HG03432 (cell line): ENCODE results near the gene MGAT5.

Source experiments
- ATAC-seq: cut with Tn5 transposase; IDR thresholded peaks from one replicate; pipeline ENCODE4 v1.9.1; 2021; ENCODE audit warnings: mild to moderate bottlenecking, moderate library complexity; ENCODE audit not compliant: unreplicated experiment

Gene MGAT5

DNA sequence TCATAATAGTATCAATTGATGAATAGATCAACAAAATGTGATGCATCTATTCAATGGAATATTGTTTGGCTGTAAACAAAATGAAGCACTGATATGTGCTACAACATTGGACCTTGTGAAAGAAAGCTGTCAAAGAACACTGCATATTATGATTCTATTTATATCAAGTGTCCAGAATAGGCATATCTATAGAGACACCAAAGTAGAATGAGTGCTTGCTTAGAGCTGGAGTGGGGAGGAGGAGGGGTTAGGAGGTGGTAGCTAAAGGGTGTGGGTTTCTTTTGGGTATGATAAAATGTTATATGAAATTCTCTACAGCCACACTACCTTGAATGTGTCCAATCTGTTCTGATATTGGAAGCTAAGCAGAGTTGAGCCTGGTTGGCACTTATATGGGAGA lies 23.0 kb upstream of the MGAT5 start:
- no peak for ATAC-seq

DNA sequence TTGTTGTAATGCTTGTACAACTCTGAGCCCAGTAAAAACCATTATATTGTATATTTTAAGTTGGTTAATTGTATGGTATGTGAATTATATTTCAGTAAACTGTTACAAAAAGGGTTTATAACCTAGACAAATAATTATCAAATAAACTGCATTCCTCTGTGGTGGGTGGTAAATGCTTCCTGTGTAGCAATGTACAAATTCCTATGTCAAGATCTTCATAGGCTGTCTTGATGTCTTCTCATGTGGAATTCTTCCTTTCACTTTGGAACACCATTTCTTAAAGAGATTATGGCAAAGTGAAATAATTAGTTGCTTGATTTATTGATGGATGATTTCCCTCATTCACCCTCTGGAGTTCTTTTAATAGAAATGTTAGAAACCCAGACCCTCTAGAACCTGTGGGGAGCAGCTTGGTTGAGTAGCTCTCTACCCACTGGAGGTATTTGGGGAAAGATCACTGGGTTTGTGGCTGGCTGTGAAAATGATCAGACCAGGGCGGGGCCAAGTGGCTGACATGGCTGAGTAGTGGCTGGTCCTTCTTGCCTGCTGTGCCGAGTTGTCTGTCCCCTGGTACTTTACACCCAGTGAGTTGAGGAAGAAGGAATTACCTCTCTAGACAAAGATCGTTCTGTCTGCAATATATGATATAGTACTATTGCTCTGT lies 22.4 kb upstream of the MGAT5 start:
- ATAC-seq, result peak; percentile 32

DNA sequence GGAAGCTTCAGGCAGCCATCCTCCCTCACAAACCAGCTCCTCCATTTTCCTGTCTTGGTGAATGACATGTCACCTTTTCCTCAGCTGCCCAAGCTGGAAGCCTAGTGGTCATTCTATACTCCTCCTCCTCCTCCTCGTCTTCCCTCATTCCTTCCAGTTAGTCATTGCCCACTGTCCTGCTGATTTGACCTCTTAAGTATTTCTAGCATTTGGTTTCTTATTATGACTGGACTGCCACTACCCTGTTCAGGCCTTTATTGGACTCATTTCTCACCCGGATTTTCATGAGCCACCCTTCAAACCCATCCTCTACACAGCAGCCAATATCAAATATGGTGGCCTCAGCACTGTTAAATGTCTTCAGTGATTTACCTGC lies 21.9 kb upstream of the MGAT5 start:
- peak; percentile 23 for ATAC-seq

DNA sequence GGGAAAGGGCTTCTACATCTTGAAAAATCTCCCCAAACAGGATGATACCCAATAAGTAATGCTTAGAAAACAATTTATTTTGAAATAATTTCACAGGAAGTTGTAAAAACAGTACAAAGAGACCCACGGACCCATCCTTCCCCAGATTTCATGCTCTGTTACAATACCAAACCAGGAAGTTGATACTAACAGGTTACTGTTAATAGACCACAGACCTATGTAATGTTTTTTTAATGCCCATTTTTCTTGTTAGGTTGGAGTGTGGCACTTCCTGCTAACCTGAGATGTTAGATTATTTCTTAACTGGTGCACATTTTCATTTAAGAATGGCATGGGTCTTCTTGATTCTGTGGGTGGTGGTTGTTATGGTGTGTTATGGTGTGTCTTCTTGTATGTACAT lies 21.4 kb upstream of the MGAT5 start:
- no peak for ATAC-seq

DNA sequence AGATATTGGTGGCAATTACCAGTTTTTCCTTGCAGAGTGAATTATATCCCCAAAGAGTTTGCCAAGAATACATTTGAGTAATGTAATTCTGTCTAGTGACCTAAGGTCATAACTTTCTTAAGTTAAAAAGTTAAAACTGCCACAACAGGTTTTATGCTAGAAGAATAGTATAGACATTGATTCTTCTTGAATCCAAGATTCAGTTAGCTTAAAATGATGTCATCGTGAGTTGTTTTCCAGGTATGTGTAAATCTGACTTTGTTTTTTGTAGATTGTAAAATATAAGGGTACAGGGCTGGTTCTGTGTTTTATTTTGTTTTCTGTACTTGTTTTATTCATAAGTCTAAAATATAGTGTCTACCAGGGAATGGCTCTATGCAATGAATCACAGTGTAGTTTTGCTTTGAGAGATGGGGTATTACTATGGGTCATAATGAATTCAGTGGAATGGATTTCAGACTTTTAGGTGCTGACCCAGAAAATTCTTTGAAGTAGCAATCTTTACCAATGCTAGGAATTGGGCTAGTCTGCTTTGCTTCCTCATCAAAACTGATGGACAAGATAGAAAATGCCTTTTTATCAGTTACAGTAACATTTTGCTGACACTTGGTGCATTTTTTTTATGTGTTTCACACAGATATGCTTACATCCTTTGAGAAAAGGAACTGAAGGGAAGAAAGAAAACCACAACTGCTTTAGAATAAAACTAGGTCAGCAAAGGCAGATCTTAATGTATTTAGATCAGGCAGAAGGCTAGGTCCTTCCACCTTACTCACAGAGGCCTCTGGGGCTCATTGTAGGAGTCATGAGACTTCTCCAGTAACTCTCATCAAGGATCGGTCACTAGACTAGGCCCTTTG lies 20.8 kb upstream of the MGAT5 start:
- ATAC-seq, result peak; percentile 55

DNA sequence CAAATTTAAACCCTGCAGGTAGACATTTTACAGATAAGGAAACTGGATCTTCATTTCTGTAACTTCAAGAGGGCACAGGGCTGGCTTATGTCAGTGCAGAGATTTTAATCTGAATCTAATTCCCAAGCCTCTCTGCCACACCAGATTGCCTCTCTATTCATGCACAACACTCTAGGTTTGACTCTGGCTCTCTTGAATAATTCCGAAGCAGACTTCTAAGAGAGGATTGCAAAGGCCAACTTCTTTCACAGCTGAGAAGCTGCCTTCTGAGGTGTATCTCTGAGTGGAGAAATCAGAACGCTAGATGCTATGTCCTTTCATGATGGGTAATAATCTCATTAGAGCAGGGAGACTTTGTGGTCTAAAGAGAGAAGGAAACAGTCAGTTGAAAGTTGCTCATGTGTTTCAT lies 20.1 kb upstream of the MGAT5 start:
- ATAC-seq, result peak; percentile 73

DNA sequence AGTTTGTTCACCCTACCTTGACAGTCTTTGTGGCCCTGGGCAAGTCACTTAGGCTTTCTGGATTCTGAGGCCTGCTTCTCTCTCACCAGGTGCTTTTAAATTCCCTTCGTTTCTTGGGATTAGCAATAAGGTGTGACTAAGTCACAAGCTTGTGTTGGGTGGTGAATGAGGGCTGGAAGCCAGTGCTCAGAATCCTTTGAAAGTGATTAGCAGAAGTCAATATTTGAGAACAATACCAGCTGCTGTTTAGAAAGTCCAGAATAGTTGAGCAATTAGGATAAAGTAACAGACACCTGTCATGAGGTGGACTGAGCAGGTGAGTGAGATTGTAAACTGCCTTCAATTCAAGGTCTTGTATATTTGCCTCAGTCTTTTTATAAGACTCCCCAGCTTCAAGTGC lies 19.3 kb upstream of the MGAT5 start:
- ATAC-seq, result no peak

DNA sequence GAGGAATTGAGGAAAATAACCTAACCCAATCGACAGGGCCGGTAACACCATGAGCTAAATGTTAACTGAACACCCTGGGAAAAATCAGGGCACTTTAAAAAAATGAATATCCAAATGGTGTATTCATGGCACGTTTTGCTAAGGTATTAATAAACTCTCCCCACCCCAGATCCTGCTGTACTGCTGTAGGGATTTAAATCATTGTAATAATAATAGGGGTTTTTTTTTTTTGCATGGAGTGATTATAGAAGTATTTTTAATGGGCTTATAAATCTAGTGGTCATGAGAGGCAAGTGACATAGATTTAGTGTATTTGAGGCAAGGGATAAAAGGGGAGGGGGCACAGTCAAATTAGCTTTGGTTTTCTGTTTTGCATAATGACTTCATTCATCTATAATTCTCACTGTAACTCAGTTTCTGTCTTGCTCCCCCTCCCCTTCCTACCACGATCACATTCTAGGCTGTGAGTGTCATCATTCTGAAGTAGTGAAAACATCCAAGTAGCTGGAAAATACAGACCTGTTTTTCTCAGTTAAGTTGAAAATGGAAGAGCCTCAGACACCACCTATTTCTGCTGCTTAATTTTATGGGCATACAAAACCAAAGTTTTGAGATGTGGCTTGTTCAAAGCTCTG lies 18.2 kb upstream of the MGAT5 start:
- no peak for ATAC-seq

DNA sequence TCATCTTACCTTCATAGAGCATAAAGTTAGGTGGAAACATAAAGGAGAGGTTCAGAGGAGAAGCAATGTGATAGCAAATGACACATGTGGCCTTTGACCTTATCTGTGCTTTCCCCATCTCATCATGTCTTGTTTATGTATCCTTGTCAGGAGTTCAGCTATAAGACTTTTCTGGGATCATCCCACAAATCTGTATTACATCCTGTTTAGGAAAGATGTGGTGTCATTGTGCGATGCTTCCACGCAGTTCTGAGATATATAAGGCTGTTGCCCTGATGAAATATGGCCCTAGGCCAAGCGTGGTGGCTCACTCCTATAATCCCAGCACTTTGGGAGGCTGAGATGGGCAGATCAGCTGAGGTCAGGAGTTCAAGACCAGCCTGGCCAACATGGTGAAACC lies 15.5 kb upstream of the MGAT5 start:
- no peak for ATAC-seq

DNA sequence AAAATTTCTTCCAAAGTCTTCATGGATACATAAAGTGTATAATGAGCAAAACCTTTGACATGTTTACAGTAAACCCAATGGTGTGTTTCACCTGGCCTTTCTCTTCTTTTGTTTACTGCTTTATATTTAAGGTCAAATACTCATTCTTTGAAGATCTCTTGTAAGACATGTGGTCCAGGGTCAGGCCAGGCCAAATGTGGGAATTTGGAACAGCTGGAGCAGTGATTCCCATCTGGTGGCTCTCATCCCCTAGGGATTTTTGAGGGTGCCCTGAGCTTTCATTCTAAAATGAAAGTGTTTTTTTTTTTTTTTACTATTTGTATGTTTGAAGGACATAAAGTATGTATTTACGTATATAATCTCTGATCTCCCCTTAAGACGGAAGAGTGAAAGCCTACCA lies 13.8 kb upstream of the MGAT5 start:
- ATAC-seq, result no peak

DNA sequence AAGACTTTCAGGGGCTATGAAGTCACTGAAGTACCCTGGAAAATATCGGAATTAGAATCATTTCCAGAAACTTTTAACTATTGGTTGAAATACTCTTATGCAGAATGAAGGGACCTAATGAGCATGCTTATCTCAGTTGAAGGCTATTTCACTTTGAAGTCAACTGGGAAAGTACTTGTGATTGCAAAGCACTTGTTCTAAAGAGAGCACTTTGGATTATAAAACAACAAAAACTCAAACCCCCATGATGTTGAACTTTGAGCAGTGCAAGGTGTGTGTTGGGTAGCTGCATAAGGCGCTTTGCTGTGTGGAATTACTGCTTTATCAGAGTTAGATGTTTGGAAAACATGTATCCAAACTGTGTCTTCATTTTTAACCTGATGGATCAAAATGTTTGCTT lies 12.0 kb upstream of the MGAT5 start:
- no peak for ATAC-seq

DNA sequence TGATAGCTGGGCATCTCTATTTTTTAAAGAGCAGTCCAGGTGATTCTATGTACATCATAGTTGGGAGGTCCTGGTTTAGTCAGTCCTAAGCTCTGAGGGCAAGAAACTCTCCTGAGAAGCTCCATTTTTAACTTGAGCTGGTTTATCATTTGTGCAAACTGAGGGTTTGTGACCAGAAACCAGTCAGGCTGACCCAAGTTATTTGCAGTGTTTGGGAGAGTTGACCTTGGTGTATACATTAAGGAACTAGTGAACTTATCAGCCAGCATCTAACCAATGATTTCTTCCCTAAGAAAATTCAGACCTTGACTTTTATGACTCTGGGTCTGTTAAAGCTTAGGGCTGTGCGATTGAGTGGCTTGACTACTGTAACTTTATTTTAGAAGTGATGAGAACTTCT lies 10.6 kb upstream of the MGAT5 start:
- no peak for ATAC-seq

DNA sequence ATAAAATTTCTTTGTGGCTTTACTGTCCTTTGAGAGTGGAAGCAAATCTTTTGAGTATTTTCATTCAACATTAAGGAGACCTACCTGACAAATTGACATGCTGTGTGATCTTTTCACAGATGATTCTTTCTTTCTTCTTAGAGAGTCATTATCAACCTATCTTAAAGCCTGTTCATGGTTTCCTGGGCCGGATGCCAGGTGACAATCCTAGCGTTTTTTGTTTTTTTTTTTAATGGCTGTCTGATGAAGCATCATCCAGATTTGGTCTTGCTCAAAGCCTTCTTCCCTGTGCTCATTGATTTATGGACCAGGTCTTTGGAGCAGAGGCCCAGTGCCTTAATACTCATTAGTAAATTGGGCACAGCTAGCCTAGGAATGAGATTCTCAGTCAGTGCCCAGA lies 9.8 kb upstream of the MGAT5 start:
- ATAC-seq, result no peak

DNA sequence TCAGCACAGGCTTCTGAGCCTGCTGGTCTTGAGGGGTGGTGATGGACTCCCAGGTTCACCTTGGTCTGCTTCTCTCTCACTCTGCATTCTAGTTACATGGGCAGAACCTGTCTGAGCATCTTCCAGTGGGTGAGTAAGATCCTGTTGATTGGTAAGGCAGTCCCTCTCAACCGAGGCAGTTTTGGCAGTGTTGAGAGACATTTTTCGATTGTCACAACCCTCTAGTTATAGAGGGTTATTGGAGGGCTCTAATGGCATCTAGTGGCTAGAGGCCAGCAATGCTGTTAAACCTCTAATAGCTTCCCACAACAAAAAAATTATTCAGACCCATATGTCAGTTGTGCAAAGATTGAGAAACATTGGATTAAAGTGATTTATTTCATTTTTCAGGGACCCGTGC lies 9.3 kb upstream of the MGAT5 start:
- peak; percentile 44 for ATAC-seq

DNA sequence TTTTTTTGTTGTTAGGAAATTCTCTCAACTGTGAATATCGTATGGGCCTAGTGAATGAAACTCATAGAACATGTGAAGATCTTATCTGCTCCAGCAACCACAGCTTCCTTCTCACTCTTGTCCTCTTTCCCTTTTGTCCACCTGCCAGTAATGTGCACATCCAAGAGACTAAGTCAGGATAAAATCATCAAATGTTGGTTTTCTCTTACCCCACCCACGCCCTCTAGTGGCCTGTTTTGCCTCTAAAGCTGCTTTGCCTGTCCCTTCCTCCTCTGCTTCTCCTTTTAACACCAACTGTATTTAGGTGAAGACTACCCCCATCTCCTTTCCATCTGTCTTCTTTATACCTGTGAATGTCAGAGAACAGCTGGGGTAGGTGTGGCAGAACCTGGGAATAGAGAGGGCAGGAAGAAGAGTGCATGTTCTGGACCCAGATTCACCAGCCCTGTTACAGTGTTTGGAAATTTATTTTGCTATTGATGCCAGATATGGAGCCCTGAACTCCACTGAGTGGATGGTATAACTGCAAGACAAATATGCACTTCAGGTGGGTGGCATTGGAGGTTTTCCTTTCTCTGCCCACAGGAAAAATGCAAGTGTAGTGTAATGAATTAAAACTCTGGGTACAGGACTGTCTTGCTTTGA lies 8.4 kb upstream of the MGAT5 start:
- ATAC-seq, result no peak

DNA sequence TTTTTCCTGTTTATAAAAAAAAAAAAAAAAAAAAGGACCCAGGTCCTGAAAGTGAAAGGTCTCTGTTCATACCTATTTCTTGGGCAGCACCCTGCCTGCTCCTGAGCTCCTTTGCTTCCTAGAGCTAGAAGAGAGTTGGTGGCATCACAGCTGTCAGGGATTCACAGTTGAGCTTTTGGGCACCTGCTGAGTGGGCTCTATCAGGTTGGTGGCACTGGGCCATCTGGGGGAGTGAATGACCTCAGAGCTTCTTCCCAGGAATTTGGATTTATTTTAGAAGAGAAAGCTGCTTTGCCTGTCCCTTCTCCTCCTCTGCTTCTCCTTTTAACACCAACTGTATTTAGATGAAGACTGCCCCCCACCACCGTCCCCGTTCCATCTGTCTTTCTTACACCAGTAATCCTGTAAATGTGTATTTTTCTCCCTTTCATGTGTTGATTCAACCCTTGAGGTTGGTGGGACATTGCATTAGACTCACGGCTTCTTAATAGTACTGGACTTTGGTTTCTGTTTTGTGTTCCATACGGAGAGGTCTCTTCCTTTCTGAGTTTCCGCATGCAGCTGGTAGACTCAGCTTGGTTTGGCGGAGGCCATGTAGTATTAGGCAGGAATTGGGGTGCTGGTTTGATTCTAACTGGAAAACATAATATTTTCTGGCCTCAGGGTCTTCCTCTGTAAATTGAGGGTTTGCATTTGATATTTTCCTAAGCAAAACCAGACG lies 7.6 kb upstream of the MGAT5 start:
- no peak for ATAC-seq

DNA sequence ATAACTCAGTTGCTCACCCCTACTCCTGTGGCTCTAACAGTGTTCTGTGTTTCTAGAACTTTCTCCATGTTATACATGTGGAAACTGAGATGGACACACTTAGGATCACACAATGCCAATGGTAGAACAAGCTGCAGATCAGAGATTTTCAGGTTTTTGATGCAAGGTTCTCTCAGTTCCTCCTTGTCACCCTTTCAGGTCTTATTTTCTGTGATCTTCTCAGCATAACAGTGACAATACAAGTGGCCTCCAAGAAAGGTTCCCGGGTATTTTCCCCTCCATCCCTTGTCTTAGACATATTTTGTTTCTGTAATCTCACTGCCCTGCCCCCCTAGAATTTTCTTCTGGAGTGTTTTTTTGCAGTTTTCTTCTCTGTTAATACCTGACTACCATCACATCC lies 6.2 kb upstream of the MGAT5 start:
- peak; percentile 57 for ATAC-seq

DNA sequence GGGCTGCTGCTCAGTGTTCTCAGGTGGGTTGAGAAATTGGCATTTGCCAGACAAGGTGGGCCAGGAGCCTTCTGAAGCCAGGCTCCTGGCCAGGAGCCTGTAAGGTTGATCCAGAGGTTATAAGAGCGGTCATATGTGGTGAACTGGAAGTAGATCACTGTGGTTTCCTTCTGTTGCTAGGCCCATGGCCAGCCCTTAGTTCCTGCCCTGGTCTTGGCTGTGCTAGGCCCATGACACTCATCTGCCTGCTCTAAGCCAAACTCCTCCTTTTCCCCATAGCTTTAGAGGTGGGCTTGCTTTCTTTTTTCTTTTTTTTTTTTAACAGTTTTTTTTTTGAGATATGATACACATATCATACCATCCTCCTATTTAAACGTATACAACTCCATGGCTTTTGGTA lies 5.0 kb upstream of the MGAT5 start:
- no peak for ATAC-seq

DNA sequence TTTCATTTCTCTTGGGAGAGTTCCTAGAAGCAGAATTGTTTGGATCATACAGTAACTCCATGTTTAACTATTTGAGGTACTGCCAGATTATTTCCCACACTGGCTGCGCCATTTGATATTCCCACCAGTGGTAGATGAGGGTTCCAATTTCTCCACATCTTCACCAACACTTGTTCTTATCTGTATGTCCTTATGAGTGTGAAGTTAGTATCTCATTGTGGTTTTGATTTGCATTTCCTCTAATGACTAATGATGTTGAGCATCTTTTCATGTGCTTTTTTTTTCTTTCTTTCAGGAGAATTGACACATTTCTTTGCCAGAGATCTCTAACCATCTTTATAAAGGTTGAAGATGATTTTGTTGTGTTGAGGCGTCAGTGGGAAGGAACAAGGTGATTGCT lies 4.1 kb upstream of the MGAT5 start:
- no peak for ATAC-seq

DNA sequence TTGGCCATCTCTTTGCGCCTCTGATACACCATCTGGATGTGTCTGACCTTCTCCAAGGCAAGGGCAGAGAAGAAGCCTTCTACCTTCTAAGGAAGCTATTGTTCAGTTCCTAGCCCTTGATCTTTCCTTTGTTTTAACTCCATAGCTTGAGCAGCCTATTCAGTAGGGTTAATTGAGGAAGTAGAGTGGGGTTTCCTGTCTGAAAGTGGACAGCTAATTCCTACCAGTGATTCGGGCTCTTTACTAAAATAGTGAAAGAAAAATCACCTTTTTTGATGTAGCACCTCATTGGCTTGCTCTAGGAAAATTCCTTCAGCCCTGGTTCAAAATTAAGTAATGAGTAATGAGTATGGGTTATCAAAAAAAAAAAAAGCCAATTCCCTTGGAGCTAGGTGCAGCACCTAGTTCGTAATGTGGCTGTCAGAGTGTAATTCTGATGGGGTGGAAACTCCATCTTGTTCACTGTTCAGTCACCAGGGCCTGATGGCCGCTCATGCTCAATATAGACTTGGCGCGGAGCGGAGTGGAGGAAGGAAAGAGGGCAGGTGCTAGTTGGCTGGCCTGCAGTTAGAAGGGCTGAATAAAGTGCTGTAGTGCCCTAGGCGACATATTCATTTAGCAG lies 2.9 kb upstream of the MGAT5 start:
- peak; percentile 18 for ATAC-seq
